ENCODE measurements around the gene RPTOR.

Gene RPTOR

DNA sequence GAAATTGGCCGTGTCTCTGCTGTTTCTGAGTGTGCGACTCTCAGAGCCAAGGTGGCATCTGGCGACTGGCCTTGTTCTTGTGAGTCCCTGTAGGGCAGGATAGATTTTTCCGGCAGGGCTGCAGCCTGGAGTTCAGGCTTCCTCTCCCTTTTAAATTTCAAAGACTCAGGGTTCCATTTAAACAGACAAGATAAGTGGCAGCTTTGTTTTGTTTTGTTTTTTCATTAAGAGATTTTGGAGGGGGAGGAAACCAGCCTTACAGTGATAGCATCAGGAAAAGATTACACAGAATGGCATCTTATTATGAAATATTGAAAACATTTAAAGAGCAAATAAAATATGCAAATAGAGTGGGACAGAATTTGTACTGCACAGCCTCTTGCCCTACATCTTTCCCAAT, 151.3 kb downstream of the RPTOR start:
- Histone ChIP-seq H3K27ac (ENCODE audit: low read length) (no peak overlapping the region), H3K4me2 (ENCODE audit: insufficient read depth, low read length) (no peak overlapping the region), H3K4me3 (ENCODE audit: low read depth in 1 of 2, low read length in 2 of 2) (no peak overlapping the region), H2AFZ (ENCODE audit: low read depth, low read length) (no peak overlapping the region), H4K20me1 (ENCODE audit: insufficient read depth, low read length) (peaks cover 35% of the 10 kb centered on the region; the same call in 1 of the 2 replicates), H3K9me3 (ENCODE audit: insufficient read depth, low read length, severe bottlenecking) (no peaks in the 10 kb centered on the region), H3K4me1 (ENCODE audit: insufficient read depth, low read length) (peaks cover 3% of the 10 kb centered on the region), H3K79me2 (ENCODE audit: insufficient read depth, low read length) (peaks cover 93% of the 10 kb centered on the region), H3K27me3 (ENCODE audit: insufficient read depth, low read length, poor library complexity) (no peaks in the 10 kb centered on the region), H3K36me3 (ENCODE audit: insufficient read depth, low read length) (peaks cover 4% of the 10 kb centered on the region; the same call in 1 of the 2 replicates), H3K9ac (ENCODE audit: low read depth, low read length) (no peak overlapping the region)
- DNase-seq (no peak), ATAC-seq (ENCODE audit: insufficient read depth, low read depth) (no peak)
- TF ChIP-seq EZH2 (IDR thresholded peaks at IDR 0.05; ENCODE audit: borderline replicate concordance, low read depth, low read length, severe bottlenecking) = no peak
- TF ChIP-seq, protein P1, sequence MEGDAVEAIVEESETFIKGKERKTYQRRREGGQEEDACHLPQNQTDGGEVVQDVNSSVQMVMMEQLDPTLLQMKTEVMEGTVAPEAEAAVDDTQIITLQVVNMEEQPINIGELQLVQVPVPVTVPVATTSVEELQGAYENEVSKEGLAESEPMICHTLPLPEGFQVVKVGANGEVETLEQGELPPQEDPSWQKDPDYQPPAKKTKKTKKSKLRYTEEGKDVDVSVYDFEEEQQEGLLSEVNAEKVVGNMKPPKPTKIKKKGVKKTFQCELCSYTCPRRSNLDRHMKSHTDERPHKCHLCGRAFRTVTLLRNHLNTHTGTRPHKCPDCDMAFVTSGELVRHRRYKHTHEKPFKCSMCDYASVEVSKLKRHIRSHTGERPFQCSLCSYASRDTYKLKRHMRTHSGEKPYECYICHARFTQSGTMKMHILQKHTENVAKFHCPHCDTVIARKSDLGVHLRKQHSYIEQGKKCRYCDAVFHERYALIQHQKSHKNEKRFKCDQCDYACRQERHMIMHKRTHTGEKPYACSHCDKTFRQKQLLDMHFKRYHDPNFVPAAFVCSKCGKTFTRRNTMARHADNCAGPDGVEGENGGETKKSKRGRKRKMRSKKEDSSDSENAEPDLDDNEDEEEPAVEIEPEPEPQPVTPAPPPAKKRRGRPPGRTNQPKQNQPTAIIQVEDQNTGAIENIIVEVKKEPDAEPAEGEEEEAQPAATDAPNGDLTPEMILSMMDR (IDR thresholded peaks at IDR 0.05; ENCODE audit: borderline replicate concordance, extremely low read depth, low read length, poor library complexity, severe bottlenecking) = no peak

DNA sequence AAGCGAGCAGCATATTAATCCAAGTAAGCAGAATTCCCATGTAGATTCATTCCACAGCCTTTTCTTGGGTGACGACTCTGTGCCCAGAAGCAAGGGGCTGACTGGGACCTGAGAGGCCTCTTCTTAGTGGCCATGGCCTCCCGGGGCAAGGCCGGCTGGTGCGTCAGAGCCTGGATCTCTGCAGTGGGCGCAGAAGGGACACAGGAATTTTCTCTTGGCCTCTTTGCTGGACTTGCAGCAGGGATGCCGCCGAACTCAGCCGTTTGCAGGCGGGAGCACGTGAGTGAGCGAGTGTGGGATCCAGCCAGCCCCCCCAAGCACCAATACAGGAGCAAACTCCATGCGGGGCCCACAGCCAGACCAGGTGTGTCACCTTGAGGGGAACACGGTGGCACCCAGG, 151.8 kb downstream of the RPTOR start:
- H3K36me3 ChIP-seq (ENCODE audit: insufficient read depth, low read length) = peaks cover under 1% of the 10 kb centered on the region; the same call in 1 of the 2 replicates
- no peak for DNase-seq
- H3K4me3 ChIP-seq (ENCODE audit: low read depth in 1 of 2, low read length in 2 of 2) = no peak overlapping the region
- peaks cover 30% of the 10 kb centered on the region; the same call in 1 of the 2 replicates for H4K20me1 ChIP-seq (ENCODE audit: insufficient read depth, low read length)
- H3K9me3 ChIP-seq (ENCODE audit: insufficient read depth, low read length, severe bottlenecking) = no peaks in the 10 kb centered on the region
- no peak for TF ChIP-seq EZH2 (IDR thresholded peaks at IDR 0.05; ENCODE audit: borderline replicate concordance, low read depth, low read length, severe bottlenecking)
- TF ChIP-seq, protein P1 (IDR thresholded peaks at IDR 0.05; ENCODE audit: borderline replicate concordance, extremely low read depth, low read length, poor library complexity, severe bottlenecking) = no peak
- H3K79me2 ChIP-seq (ENCODE audit: insufficient read depth, low read length) = peaks cover 93% of the 10 kb centered on the region
- H3K9ac ChIP-seq (ENCODE audit: low read depth, low read length) = no peak overlapping the region
- H2AFZ ChIP-seq (ENCODE audit: low read depth, low read length) = no peak overlapping the region
- H3K4me1 ChIP-seq (ENCODE audit: insufficient read depth, low read length) = peaks cover 5% of the 10 kb centered on the region
- H3K27me3 ChIP-seq (ENCODE audit: insufficient read depth, low read length, poor library complexity) = no peaks in the 10 kb centered on the region
- no peak overlapping the region for H3K4me2 ChIP-seq (ENCODE audit: insufficient read depth, low read length)
- H3K27ac ChIP-seq (ENCODE audit: low read length) = peak overlapping the region; percentile 1; the same call in 1 of the 2 replicates
- no peak for ATAC-seq (ENCODE audit: insufficient read depth, low read depth)

DNA sequence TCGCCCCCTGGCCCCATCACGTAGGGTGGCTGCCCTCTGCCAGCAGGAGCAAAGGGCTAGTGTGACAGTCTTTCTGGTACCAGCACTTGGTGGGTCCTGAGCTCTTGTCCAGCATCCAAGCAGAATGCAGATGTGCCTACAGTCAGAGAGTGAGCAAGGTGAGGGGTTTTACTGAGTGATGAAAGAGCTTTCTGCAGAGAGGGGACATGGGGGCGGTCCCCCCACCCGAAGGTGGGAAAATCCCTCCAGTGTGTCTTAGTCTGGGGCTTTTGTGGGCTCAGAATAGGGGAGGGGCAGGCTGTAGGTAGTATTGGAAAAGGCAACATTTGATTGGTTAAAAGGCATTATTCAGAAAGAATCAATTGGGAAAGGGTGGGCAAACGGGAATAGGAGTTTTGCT, 152.3 kb downstream of the RPTOR start:
- Histone ChIP-seq H2AFZ (ENCODE audit: low read depth, low read length) (no peak overlapping the region), H3K36me3 (ENCODE audit: insufficient read depth, low read length) (no peaks in the 10 kb centered on the region), H3K4me2 (ENCODE audit: insufficient read depth, low read length) (no peak overlapping the region), H3K27me3 (ENCODE audit: insufficient read depth, low read length, poor library complexity) (no peaks in the 10 kb centered on the region), H3K79me2 (ENCODE audit: insufficient read depth, low read length) (peaks cover 93% of the 10 kb centered on the region), H3K4me3 (ENCODE audit: low read depth in 1 of 2, low read length in 2 of 2) (no peak overlapping the region), H3K9ac (ENCODE audit: low read depth, low read length) (no peak overlapping the region), H4K20me1 (ENCODE audit: insufficient read depth, low read length) (peaks cover 28% of the 10 kb centered on the region; the same call in 1 of the 2 replicates), H3K4me1 (ENCODE audit: insufficient read depth, low read length) (peaks cover 10% of the 10 kb centered on the region), H3K27ac (ENCODE audit: low read length) (peak overlapping the region; percentile 1; the same call in 1 of the 2 replicates), H3K9me3 (ENCODE audit: insufficient read depth, low read length, severe bottlenecking) (no peaks in the 10 kb centered on the region)
- TF ChIP-seq, protein P1 (IDR thresholded peaks at IDR 0.05; ENCODE audit: borderline replicate concordance, extremely low read depth, low read length, poor library complexity, severe bottlenecking) = no peak
- TF ChIP-seq EZH2 (IDR thresholded peaks at IDR 0.05; ENCODE audit: borderline replicate concordance, low read depth, low read length, severe bottlenecking) = no peak
- DNase-seq (no peak), ATAC-seq (ENCODE audit: insufficient read depth, low read depth) (no peak)
